Right hindlimb (tissue), 1 donor: ENCODE measurements around the gene SIX2.
"Not testable (repeated sequence)": the region's sequence is repeated elsewhere in the genome, so short reads cannot be mapped to it uniquely, and the experiment has no call there.

Experiments
- DNase-seq: peaks from one replicate; pipeline ENCODE4 v3.0.0-alpha.2; 2018

The SIX2 gene

DNA sequence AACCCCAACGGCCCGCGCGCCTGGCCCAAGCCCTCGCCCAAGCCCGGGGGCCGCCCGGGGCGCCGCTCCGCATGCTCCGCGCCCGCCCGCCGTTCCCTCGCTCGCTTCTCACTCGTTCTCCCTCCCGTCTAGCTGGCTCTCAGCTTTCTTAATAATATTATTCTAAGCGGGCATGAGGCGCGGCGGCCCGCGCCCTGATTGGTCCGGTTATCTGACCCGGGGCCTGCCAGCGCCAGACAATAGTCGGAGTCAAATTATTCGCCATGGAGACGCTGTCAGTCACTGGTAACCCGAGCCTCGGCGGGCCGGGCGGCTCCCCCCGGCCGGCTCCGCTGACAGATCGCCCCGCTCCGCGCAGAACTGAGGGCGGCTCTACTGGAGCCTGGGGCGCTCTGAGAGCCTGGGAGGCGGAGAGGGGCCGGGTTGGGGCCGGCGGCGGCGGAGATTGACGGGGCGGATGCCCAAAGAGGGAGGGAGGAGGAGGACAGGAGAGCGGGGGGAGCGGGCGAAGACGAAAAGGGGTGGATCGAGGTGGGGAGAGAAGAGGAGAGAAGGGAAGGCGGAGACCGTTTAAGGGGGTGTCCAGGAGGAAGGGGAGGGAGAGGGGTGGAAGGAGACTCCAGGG, at the start of gene SIX2:
SIX2 (minus strand) TSS at position 150 of the 625 bp plus-strand sequence. CDS start 342 bp downstream, outside the sequence.
- DNase-seq: peak; percentile 98

DNA sequence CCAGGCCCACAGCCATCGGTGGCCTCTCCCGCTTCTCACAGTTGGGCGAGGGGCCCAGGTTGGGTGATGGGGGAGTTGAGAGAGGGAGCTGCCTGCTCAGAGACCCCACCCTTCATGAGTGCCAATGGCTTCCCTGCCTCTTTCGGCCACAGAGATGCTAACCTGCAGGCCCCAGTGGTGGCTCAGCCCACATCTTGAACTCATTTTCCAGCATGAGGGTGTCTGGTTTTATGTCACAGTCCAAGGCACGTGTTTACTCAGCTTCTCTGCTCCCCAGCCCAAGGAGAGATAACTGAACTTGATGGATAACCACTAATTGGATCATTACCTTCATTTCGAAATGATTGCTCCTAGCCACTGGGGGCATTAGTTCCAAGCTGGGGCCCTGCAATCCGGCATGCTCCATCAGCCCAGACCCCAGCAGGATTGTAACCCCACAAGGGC, 45.9 kb upstream of the SIX2 start:
- DNase-seq: no peak

DNA sequence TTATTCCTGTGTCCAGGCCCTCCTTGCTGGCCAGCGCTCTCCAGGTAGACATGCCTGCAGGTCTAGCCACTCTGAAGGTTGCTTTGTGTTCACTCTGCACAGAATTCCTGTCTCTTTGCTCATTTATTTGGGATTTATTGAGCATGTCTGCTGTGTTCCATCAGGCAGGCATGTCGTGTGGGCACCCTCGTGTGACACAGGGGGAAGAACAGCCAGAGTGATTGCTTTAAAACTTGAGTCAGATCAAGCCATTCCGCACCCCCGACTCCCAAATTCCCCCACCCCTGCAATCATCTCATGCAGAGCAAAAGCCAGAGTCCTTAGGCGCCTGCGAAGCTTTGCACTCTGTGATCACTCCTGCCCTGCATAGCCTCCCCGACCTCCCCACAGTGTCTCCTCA, 44.7 kb upstream of the SIX2 start:
- DNase-seq: no peak

DNA sequence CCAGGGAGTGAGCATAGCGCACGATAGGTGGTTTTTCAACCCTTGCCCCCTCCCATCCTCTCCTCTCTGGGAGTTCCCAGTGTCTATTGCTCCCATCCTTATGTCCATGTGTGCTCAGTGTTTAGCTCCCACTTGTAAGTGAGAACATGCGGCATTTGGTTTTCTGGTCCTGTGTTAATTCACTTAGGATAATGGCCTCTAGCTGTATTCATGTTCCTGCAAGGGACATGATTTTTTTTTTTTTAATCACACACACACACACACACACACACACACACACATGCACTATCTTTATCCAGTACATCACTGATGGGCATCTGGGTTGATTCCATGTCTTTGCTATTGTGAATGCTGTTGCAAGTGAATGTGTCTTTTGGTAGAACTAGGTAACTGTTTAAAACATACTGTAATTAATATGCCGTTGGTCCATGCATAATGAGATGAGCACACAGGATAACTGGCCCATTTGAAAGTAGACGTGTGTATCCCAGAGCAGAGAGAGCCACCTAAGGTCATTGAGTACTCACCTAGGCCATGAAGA, 43.2 kb upstream of the SIX2 start:
- DNase-seq: no peak

DNA sequence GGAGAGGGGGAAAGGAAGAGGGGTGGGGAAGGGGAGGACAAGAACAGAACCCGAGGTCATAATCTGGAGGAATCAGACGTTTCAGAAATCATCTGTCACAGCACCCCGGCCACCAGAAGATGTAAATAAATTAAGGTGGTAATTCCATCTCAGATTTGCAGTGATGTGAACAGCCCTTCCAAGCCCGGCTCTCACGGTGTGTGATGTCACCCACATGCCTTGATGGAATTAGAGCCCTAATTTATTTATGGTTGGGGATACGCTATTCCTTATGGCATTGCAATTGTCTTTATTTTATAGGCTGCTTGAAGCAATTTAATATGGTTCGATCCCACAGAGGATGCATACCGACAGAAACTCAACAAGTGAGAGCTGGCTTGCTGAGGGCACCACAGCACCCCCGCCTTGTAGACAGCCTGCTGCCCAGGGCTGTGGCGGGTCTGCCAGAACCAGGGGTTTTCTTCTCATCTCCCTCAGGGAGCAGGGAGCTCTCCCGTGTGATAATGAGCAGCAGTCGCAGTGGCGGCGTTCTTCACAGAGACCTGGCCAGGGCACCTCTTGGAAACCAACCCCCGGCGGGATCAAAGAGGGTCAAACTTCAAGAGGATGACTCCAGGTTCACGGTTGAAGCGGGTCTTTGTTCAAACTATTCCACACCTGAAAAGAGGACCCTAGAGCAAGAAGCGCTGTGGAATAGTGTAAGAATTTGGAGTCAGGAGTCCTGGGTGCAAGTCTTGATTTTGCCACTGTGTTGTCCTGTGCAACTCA, 40.5 kb upstream of the SIX2 start:
- no peak for DNase-seq

DNA sequence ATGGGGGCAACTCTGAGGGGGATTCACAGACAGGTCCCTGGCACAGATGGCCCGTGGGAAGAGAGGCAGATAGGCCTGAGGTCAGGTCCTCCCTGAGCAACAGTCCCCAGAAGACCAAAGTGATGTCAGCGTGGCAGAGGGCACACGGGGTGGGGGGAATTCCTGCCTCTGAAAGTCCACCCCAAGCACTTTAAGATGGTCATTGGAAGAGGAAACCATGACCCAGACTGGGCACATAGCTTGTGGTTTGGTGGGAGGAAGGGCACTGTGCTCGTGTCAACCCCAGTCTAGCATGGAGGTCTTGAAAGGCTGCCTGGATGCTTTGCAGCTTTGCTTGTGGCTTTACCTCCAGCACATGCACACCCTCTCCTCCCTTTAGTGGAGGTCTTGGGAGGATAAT, 38.0 kb upstream of the SIX2 start:
- no peak for DNase-seq

DNA sequence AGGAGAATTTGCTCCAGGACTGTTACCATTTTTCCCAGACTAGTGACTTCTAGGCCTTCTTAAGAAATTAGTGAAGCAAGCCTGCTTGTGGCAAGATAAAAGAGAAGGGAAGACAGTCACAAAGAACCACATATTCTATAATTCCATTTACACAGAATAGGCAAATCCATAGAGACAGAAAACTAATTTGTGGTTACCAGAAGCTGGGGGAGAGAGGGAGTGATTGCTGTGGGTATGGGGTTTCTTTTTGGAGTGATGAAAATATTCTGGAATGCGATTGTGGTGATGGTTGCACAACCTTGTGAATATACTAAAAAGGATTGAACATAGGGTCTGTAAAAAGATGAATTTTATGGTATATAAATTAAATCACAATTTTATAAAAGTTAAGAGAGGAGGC, 37.5 kb upstream of the SIX2 start:
- DNase-seq: no peak

DNA sequence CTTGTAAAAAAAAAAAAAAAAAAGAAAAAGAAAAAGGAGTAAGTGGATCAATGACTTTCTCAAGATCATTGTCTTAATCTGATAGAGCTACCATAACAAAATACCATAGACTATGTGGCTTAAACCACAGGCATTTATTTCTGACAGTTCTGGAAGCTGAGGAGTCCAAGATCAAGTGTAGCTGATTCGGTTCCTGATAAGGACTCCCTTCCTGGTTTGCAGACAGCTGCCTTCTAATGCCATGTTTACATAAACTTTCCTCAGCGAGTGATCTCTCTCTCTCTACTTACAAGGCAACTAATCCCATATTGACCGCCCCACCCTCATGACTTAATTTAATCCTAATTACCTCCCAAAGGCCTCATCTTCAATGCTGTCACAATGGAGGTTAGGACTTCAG, 36.5 kb upstream of the SIX2 start:
- DNase-seq: no peak

DNA sequence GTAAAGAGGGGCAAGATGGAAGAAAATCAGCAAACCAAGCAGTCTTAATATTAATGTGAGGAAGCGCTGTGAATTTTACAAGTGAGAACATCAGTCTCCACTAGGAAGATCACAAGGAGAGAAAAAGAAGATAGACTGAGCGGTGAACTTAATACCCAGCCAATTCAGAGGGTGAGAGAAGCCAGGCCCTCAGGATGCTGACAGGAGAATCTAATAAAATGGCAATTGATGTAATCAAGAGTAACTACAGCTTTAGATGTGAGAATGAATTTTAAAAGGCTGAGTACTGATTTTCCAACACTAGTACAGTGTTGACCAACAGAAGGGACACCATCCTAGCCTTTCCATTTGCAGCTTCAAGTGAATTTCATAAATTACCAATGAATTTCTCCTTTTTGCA, 35.7 kb upstream of the SIX2 start:
- DNase-seq: no peak

DNA sequence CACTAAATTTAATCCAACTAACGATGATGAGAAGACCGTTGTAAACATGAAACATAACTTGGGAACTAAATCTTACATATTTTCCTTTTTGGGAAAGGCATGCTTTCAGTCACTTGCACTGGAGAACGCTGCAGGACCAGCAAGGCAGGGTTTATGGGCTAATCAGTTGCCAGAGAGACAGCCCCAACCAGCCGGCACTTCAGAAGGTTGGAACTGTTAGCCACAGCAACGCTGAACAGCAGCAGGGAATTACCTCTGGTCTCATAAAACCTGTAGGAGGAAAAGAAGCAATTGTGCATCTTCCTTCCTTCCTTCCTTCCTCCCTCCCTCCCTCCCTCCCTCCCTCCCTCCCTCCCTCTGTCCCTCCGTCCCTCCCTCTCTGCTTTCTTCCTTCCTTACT, 33.9 kb upstream of the SIX2 start:
- DNase-seq: no peak

DNA sequence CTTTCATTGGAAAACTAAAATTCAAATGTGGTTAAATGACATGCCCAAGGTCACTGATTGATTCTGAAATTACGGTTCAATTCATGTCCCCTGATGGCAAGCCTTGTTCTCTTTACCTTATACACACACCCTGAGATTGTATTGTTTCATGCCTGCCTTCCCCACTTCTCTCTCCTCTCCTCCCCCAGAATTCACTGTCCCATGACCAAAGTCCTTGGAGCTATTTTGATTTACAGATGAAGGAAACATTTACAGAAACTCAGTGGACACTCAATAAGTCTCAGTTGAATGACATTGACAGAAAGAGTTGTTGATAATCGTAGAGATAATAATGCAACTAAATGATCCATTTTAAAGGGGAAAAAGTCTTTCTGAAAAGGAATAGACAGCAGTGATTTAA, 33.1 kb upstream of the SIX2 start:
- DNase-seq: no peak

DNA sequence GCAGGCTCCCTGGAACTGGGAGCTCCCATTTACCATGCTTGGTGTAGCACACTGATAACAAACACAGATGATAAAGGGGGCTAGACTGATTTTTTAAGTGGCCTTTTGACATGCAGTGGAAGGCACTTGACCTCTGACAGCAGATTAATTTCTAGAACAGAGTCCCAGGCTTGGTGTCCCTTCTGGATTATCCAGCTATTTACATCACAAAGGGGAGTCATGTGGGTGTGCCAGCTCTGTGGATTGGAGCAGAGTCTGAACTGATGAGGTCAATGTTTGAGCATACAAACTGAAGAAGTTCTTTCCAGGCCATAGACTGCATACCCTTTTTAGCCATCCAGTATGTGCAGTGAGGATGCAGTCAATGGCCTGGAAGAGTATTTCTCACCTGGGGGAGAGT, 31.5 kb upstream of the SIX2 start:
- DNase-seq: no peak

DNA sequence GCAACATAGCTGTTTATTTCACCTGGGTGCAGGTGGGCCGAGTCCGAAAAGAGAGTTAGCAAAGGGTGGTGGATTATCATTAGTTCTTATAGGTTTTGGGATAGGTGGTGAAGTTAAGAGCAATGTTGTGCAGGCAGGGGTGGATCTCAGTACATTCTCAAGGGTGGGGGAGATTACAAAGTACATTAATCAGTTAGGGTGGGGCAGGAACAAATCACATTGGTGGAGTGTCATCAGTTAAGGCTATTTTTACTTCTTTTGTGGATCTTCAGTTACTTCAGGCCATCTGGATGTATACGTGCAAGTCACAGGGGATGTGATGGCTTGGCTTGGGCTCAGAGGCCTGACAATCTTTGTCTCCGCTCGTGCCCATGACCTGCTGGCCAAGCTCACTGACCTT, 30.6 kb upstream of the SIX2 start:
- not testable (repeated sequence) for DNase-seq

DNA sequence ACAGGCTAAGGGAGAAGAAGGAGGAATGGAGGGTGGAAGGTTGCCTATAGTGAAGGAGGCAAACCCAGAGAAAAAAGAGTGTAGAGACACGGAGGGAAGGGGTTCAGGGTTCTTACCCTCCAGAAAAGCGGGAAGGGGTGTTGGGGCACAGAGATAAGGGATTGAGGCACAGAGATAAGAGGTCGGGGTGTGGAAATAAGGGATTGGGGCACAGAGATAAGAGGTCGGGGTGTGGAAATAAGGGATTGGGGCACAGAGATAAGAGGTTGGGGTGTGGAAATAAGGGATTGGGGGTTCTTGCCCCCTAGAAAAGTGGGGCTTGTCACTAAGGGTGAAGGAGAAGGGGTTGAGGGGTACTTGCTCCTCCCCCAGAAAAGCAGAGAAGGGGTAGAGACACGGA, 29.6 kb upstream of the SIX2 start:
- DNase-seq: not testable (repeated sequence)

DNA sequence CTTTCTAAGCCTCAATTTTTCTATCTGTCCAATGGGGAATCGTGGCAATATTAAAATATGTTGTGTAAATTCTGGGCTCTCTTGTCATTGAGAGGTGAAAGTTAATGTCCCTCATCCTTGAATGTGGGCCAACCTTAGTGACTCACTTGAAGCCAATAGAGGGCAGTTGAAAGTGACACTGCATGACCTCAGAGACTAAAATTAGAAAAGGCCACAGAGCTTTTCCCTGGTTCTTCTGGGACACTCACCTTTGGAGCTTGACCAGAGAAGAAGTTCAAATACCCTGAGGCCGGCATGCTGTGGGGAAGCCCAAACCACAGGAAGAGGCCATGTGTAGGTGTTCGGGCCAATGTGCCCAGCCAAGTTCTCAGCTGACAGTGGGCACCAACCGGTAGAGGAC, 24.1 kb upstream of the SIX2 start:
- no peak for DNase-seq

DNA sequence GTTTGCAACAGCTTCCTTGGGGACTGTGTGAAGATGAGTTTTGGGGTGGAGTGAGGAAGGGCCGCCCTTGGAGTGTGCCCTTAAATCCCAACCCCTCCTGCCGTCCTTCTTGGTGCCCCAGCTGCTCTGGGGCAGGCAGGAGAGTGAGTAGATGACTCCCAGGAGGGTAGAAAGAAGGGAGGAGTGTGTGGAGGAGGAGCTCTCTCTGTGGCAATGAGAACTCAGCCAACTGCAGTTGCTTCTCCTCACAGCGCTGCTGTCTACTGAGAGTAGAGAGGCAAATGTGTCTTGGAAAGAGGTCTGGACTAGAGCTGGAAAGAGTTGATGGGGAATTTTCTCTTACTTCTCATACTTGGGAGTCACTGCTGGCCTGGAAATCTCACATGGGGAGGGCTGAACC, 21.8 kb upstream of the SIX2 start:
- DNase-seq: no peak

DNA sequence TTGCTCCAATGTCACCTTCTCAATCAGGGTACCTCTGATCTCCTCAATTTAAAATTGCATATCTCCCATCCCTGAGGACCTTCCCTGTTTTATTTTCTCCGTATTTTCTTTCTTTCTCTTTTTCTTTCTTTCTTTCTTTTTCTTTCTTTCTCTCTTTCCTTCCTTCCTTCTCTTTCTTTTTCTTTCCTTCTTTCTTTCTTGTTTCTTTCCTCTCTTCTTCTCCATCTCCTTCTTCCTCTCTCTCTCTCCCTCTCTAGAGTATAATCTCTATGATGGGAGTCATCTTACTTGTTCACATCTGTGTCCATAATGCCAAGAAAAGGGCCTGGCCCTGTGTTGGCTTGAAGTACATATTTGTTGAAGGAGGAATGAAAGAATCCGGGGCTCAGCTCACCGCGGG, 21.3 kb upstream of the SIX2 start:
- no peak for DNase-seq

DNA sequence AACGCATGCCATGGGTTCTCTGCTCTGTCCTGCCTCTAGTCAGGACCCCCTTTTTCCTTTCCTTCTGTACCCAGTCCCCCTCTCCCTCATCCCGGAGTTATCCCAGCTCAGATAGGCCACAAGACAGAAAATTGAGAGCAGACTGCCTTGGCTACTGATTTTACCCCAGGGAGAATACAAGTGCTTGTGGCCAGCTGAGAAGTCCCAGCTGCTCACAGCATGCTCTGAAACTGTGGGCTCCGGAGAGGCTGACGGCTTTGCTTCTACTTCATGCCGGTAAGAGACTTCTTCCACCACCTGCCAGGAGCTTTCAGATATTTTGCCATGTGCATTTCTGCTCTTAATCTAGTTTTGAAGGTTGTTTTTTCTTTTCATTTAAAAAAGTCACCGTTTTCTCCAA, 20.0 kb upstream of the SIX2 start:
- no peak for DNase-seq

DNA sequence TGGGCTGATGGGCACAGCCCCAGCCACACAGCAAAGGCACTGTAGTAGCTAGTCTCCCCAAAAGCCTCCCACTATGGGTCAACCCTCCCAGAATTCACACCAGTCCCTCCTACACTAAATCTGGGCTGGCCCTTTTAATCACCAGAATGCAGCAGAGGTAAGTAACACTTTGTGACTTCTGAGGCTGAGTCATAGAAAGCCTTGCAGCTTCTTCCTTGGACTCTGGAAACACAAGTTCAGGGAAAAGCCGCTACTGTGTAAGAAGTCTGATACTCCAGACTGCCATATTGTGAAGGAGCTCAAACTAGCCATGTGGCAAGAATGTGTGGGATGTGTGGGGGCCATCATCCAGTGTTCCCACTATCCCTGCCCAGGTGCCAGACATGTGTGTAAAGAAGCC, 19.0 kb upstream of the SIX2 start:
- no peak for DNase-seq

DNA sequence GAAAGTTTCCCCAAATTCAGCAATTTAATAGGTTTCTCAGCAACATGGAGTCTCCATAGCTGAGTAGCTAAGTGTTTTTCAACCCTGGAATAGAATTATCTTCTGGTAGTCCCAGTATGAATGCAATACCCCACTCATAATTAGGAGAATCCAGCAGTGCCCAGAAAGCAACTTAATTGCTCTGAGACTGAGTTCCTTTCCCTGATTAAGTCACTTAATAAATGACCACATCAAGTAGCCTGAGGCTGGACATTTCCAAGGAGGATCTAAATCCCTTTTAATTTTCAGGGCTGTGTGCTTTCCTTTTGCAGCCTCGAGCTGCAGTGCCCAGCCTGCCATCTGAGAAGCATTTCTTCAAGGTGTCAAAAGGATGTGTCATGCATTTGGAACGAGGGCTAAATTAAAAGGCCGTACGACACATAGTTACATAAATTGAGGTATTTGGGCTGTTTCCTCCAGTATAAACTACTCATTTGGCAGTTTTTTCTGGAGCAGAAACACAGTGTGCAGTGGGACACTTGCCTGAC, 17.7 kb upstream of the SIX2 start:
- DNase-seq: no peak

DNA sequence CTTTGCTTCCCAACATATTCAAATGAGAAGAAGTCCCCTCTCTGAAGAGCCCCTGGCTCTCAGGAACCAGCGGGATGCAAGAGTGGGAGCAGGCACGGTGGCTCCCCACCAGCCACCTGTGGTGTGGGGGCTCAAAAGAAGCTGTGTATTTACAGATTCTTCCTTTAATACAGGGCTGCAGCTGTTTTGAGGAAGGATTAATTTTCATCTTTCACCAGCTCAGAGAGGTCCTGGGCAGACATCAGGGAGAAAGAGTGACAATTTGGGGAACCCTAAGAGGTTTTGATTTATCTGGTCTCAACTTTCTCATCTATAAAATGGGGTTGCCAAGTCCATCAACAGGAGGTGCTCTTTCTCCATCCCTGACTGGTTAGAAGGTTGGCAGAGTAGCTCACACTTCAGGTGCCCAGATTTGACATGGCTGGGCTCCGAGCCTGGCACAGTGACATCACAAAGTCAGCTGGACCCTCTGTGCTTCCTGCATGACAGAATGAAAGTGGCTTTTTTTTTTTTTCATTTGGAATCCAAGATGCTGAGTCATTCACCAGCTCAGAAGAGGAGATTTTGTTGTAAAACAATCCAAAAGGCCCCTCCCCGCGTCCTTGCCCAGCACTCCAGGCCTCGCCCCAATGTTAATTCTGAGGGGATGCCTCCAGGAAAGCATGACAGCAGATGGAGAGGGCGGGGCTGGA, 15.5 kb upstream of the SIX2 start:
- DNase-seq: peak; percentile 52

DNA sequence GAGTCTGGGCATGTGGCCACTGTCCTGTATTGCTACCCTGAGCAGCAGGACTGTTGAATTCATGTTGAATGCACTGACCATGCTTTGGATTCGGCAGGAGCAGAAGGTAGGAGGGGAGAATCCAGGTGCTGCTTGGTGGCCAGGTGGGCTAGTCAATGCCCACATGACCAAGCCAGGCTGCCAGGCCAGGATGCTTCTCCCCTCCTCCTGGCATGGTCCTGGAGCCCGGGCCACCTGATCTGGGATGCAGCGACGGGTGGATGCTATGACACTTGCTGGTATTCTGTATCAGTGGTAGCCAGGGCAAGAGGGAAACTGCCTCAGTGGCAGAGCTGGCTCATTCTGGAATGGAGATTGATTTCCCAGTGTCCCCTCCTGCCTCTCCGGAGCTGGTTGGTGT, 14.8 kb upstream of the SIX2 start:
- DNase-seq: no peak

DNA sequence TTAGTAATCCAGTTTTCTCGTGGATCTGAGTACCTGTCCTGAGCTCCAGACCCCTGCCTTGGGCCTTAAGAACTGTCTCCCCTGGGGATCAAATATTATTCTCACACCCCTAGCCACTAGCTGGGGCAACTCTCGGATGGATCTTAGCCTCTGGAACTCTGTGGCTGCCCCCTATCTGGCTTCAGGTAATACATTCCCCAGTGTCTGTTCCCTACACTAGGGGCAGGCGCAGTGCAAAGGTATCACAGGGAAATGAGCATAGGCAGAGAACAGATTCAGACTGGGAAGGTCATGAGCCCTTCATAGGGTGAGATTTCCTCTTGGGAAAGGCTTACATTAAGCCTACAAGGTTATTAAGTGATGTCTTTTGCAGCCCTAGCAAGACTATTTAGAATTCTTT, 11.2 kb upstream of the SIX2 start:
- no peak for DNase-seq

DNA sequence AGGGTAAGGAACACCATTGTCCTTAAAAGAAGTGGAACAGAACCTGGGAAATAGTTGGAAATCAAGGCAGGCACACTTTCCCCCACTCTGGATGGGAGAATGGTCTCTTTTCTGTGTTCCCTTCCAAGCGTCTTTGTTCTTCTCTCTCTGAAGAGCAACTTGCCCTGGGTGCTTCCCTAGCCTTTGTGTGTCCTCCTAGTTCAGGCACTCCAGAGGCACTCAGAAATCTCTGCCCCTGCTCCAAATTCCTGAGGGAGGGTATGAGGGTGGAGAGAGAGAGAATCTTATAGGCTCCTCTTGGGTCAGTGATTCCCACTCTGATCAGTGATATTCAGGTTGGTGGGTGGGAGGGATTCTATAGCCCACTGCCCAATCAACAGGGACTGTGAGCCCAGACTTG, 8.8 kb upstream of the SIX2 start:
- DNase-seq: no peak
